CD14-positive monocyte (primary cell): Measurements from ENCODE around the gene DCP2. TPM values are rescaled to one million over a fixed set of nuclear protein-coding genes. Genes with fewer than 3 reads are reported as not detected.

Experiments used
- DNase-seq, 3 donors: peaks; one replicate each; pipeline ENCODE4 v3.0.0-alpha.2; 2011 to 2022
- H2AFZ ChIP-seq: 2 replicates; pipeline ENCODE4 v1.6.0; 2012; ENCODE audit warnings: mild to moderate bottlenecking, low read depth, low read length, inconsistent platforms; ENCODE audit not compliant: insufficient read depth, poor library complexity, severe bottlenecking
- H3K27ac ChIP-seq, 2 donors: 1 replicate in 1 of 2; 2 replicates in 1 of 2; pipeline ENCODE4 v1.5.1; 2012 to 2013; ENCODE audit warnings: low read length in 2 of 2, control low read depth in 1 of 2, inconsistent platforms in 1 of 2, low read depth in 1 of 2, mild to moderate bottlenecking in 1 of 2
- H3K27me3 ChIP-seq, 2 donors: one replicate each; pipeline versions ENCODE4 v1.6.0 to v1.6.1; 2011 to 2013; ENCODE audit warnings: low read length in 2 of 2; ENCODE audit not compliant: control insufficient read depth in 2 of 2, insufficient read depth in 2 of 2
- H3K36me3 ChIP-seq, 2 donors: replicated peaks in 1 of 2; 1 replicate in 1 of 2; 2 replicates in 1 of 2; pipeline versions ENCODE4 v1.5.1 to v1.6.1; 2012 to 2013; ENCODE audit warnings: low read length in 2 of 2, control low read depth in 1 of 2, inconsistent platforms in 1 of 2, mild to moderate bottlenecking in 1 of 2; ENCODE audit not compliant: insufficient read depth in 2 of 2, control insufficient read depth in 1 of 2
- H3K4me1 ChIP-seq, 2 donors: 1 replicate in 1 of 2; 2 replicates in 1 of 2; pipeline versions ENCODE4 v1.5.1 to v1.6.1; 2012 to 2013; ENCODE audit warnings: low read length in 2 of 2, control low read depth in 1 of 2, inconsistent platforms in 1 of 2, mild to moderate bottlenecking in 1 of 2, moderate library complexity in 1 of 2; ENCODE audit not compliant: insufficient read depth in 2 of 2, control insufficient read depth in 1 of 2
- H3K4me2 ChIP-seq: replicated peaks from 2 replicates; pipeline ENCODE3; 2012; ENCODE audit warnings: low read length, moderate library complexity, mild to moderate bottlenecking; ENCODE audit not compliant: poor library complexity, severe bottlenecking; ENCODE audit errors: extremely low read depth
- H3K4me3 ChIP-seq, 3 experiments: fragments of 200-600 bp in 1 of 3; sonication (generic) in 1 of 3; replicated peaks in 1 of 3; 1 replicate in 2 of 3; 2 replicates in 1 of 3; pipeline ENCODE4 v1.5.1; 2011 to 2013; ENCODE audit warnings: low read length in 3 of 3, mild to moderate bottlenecking in 3 of 3, control low read depth in 2 of 3, low read depth in 2 of 3, inconsistent platforms in 1 of 3, moderate library complexity in 1 of 3
- H3K79me2 ChIP-seq: 2 replicates; pipeline ENCODE4 v1.6.0; 2012; ENCODE audit warnings: mild to moderate bottlenecking, control low read depth, inconsistent platforms, low read length, moderate library complexity; ENCODE audit not compliant: insufficient read depth
- H3K9ac ChIP-seq: 2 replicates; pipeline ENCODE4 v1.6.0; 2017; ENCODE audit warnings: low read length, mild to moderate bottlenecking; ENCODE audit not compliant: insufficient read depth, poor library complexity, severe bottlenecking
- H3K9me3 ChIP-seq, 2 donors: replicated peaks in 1 of 2; 1 replicate in 1 of 2; 2 replicates in 1 of 2; pipeline versions ENCODE4 v1.5.1 to v1.6.1; 2012 to 2013; ENCODE audit warnings: low read length in 2 of 2, control low read depth in 1 of 2; ENCODE audit not compliant: control insufficient read depth in 1 of 2, insufficient read depth in 1 of 2
- H4K20me1 ChIP-seq: 2 replicates; pipeline ENCODE4 v1.6.0; 2012; ENCODE audit warnings: mild to moderate bottlenecking, low read length, control low read depth, moderate library complexity; ENCODE audit not compliant: insufficient read depth
- H3K27ac Mint-ChIP-seq, 7 donors: one replicate each; pipeline ENCODE4 v1.8.0; 2020; ENCODE audit warnings: mild to moderate bottlenecking in 7 of 7, mixed read lengths in 7 of 7, moderate library complexity in 6 of 7, inconsistent platforms in 2 of 7
- H3K27me3 Mint-ChIP-seq, 3 donors: one replicate each; pipeline ENCODE4 v1.8.0; 2021 to 2022; ENCODE audit warnings: low read depth in 3 of 3, mild to moderate bottlenecking in 3 of 3, mixed read lengths in 3 of 3, moderate library complexity in 3 of 3, inconsistent platforms in 1 of 3
- H3K36me3 Mint-ChIP-seq, 2 donors: one replicate each; pipeline ENCODE4 v1.8.0; 2020; ENCODE audit warnings: mixed read lengths in 2 of 2, inconsistent platforms in 1 of 2, mild to moderate bottlenecking in 1 of 2
- H3K4me1 Mint-ChIP-seq: one replicate; pipeline ENCODE4 v1.8.0; 2020; ENCODE audit warnings: mild to moderate bottlenecking, mixed read lengths
- H3K4me3 Mint-ChIP-seq, 2 donors: one replicate each; pipeline ENCODE4 v1.8.0; 2020; ENCODE audit warnings: mild to moderate bottlenecking in 2 of 2, mixed read lengths in 2 of 2, moderate library complexity in 1 of 2
- H3K9me3 Mint-ChIP-seq, 7 donors: one replicate each; pipeline ENCODE4 v1.8.0; 2020 to 2022; ENCODE audit warnings: mixed read lengths in 7 of 7, mild to moderate bottlenecking in 6 of 7, moderate library complexity in 6 of 7, inconsistent platforms in 2 of 7
- WGBS: methylation state at CpG from one replicate; pipeline ENCODE4 v1.1.5; 2013; ENCODE audit warnings: missing lambda C conversion rate; ENCODE audit not compliant: insufficient coverage; 5-methylcytosine and 5-hydroxymethylcytosine counted together
- intact Hi-C, 2 donors: fragments of 100-400 bp; cut with micrococcal nuclease; formaldehyde crosslinking; loops; one replicate each; pipeline versions ENCODE4 v1.15.0 to v1.15.1; 2023
- polyA plus RNA-seq, 3 donors: library from polyadenylated mRNA; depleted of rRNA in 1 of 3; unstranded in 2 of 3; stranded (reverse) in 1 of 3; fragments of 300-500 nt in 2 of 3; fragments of >200 nt in 1 of 3; fragmentation: Illumina TruSeq in 2 of 3; gene quantifications; 1 replicate in 2 of 3; 2 replicates in 1 of 3; pipeline ENCODE4 v1.2.3, GENCODE V29; 2012 to 2021
- TF ChIP-seq, protein P1 (sequence below): fragments of 200-600 bp; IDR thresholded peaks from one replicate; pipeline ENCODE4 v1.8.0; 2022; ENCODE audit warnings: antibody characterized with exemption, mild to moderate bottlenecking

The DCP2 gene
- polyA plus RNA-seq, 3 donors, result 24.0 to 62.2 (median 58.9) TPM

DNA sequence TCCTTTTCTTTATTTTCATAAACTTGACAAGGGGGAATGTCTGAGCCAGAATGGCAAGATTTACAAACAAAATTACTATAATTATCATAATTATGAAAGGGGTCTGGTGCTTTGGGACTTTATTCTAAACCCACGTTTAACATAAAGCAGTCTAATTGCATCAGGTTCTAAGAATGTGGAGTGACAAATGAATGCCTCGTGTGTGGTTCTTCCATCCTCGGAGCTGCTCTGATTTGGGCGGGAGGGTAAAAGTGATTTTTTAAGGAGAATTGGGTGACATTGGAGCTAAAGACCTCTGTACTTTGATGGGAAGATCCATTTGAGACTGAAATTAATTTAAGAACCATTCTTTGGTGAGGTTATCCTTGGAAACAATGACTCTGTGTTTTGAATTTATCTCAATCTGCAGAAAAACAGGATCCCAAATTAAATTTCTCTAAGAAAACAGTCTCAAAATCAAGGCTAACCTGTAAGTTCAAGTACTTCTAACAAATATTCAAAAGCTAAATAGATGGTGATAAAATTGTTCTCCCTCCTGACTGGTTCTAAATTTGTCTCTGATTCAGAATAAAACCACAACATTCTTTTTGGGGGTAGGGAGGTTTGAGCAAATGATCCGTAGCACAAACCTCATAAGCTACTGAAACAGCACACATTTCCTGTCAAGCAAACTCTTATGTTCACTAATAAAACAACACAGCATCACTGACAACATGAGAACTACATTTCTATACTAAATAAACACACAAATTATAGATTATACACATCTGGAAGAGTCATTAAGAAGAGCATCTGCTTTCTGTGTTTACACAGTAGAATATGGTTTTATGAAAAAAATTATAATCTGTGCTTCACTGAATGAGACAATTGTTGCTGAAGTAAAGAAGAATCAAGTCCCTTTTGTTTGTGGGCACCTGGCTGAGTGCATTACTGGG, 85.5 kb downstream of the DCP2 start:
- 97% methylated on average over 3 of the region's 5 CpGs for WGBS
- Mint-ChIP-seq H3K36me3 (no peaks in the 10 kb centered on the region), H3K9me3 (peaks cover 0 to 1% (median 0%) of the 10 kb centered on the region in 7 donors), H3K27me3 (peaks cover 0 to 13% (median 11%) of the 10 kb centered on the region in 3 donors), H3K4me3 (no peak overlapping the region), H3K27ac (no peak overlapping the region), H3K4me1 (peaks cover 7% of the 10 kb centered on the region)
- no peaks in the 10 kb centered on the region for H3K4me1 ChIP-seq
- no peaks in the 10 kb centered on the region for H3K9me3 ChIP-seq
- no peak for DNase-seq
- intact Hi-C loops, result no loop called here
- no peak overlapping the region for H3K9ac ChIP-seq
- H3K79me2 ChIP-seq, result no peaks in the 10 kb centered on the region
- H2AFZ ChIP-seq, result no peak overlapping the region
- no peaks in the 10 kb centered on the region for H3K27me3 ChIP-seq
- H3K36me3 ChIP-seq, result no peaks in the 10 kb centered on the region
- H3K27ac ChIP-seq, result no peak overlapping the region
- no peak overlapping the region for H3K4me3 ChIP-seq
- H3K4me2 ChIP-seq, result no peak overlapping the region
- H4K20me1 ChIP-seq, result no peaks in the 10 kb centered on the region
- TF ChIP-seq, protein P1, sequence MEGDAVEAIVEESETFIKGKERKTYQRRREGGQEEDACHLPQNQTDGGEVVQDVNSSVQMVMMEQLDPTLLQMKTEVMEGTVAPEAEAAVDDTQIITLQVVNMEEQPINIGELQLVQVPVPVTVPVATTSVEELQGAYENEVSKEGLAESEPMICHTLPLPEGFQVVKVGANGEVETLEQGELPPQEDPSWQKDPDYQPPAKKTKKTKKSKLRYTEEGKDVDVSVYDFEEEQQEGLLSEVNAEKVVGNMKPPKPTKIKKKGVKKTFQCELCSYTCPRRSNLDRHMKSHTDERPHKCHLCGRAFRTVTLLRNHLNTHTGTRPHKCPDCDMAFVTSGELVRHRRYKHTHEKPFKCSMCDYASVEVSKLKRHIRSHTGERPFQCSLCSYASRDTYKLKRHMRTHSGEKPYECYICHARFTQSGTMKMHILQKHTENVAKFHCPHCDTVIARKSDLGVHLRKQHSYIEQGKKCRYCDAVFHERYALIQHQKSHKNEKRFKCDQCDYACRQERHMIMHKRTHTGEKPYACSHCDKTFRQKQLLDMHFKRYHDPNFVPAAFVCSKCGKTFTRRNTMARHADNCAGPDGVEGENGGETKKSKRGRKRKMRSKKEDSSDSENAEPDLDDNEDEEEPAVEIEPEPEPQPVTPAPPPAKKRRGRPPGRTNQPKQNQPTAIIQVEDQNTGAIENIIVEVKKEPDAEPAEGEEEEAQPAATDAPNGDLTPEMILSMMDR, result no peak

DNA sequence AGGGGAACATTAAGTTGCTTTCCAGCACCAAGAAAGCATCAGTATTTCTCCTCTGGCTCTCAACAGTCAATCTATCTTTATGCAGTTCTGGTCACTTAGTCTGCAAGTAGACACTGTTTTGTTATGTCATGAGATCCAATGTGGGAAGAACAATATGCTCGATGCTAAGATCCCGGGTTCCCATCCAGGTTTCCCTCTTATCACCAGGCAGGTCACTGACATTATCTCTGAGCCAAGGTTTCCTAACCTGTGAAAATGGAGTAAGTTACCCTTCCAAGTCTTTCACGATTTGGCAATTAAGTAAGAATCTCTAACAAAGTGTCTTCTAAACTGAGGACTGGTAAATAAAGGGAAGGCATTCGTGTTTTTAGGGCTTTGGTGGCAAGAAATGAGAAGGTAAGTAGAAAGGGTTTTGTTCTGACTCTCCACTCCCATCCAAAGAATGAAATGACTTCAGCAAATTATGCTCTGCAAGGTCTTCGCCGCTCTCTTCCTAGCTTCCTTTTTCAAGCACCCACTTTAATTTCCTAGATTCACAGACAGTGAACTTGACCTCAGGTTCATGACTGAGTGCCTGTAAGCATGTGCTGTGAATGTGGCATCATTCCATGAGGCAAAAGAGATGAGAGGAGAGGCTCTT, 86.4 kb downstream of the DCP2 start:
- Histone ChIP-seq H3K9ac (no peak overlapping the region), H2AFZ (no peak overlapping the region), H3K79me2 (no peaks in the 10 kb centered on the region), H3K4me3 (no peak overlapping the region), H3K4me2 (no peak overlapping the region), H4K20me1 (no peaks in the 10 kb centered on the region), H3K27ac (no peak overlapping the region), H3K4me1 (no peaks in the 10 kb centered on the region), H3K27me3 (no peaks in the 10 kb centered on the region), H3K36me3 (no peaks in the 10 kb centered on the region), H3K9me3 (no peaks in the 10 kb centered on the region)
- Mint-ChIP-seq H3K9me3 (peaks cover 0 to 1% (median 0%) of the 10 kb centered on the region in 7 donors), H3K4me3 (no peak overlapping the region), H3K27ac (no peak overlapping the region), H3K4me1 (peaks cover 5% of the 10 kb centered on the region), H3K36me3 (no peaks in the 10 kb centered on the region), H3K27me3 (peaks cover 1 to 13% (median 12%) of the 10 kb centered on the region in 3 donors)
- intact Hi-C loops, result no loop called here
- WGBS, result no CpG with 5 or more reads among the region's 6 CpGs
- DNase-seq, result no peak
- TF ChIP-seq, protein P1, result no peak
